Mesendoderm (in vitro differentiated cells): ENCODE measurements around the gene OLFML2A.
A peak's percentile ranks its signal among the peaks of the same experiment; 100 is the strongest.

Experiments
- DNase-seq: peaks from one replicate; pipeline ENCODE4 v3.0.0; 2013
- H2AK5ac ChIP-seq: 2 replicates; pipeline ENCODE4 v1.6.1; 2013; ENCODE audit warnings: low read length, inconsistent platforms
- H2BK120ac ChIP-seq: 2 replicates; pipeline ENCODE4 v1.6.1; 2013; ENCODE audit warnings: low read depth, mild to moderate bottlenecking, low read length, moderate library complexity, mixed read lengths
- H2BK15ac ChIP-seq: replicated peaks from 2 replicates; pipeline ENCODE4 v1.6.1; 2013; ENCODE audit warnings: low read depth, mild to moderate bottlenecking, moderate library complexity
- H2BK5ac ChIP-seq: 2 replicates; pipeline ENCODE4 v1.6.1; 2013; ENCODE audit warnings: low read length, inconsistent platforms
- H3K18ac ChIP-seq: 2 replicates; pipeline ENCODE4 v1.6.1; 2013; ENCODE audit warnings: mild to moderate bottlenecking, low read length, mixed read lengths
- H3K23ac ChIP-seq: one replicate; pipeline ENCODE4 v1.6.1; 2013; ENCODE audit warnings: low read length
- H3K27ac ChIP-seq: 2 replicates; pipeline ENCODE4 v1.5.1; 2013; ENCODE audit warnings: low read depth, mild to moderate bottlenecking, inconsistent platforms, low read length, moderate library complexity
- H3K27me3 ChIP-seq: 2 replicates; pipeline ENCODE4 v1.6.1; 2013; ENCODE audit warnings: low read length, control low read depth, mild to moderate bottlenecking, inconsistent platforms; ENCODE audit not compliant: insufficient read depth, poor library complexity
- H3K36me3 ChIP-seq: 2 replicates; pipeline ENCODE4 v1.6.1; 2013; ENCODE audit warnings: low read length, inconsistent platforms; ENCODE audit not compliant: control insufficient read depth, insufficient read depth
- H3K4ac ChIP-seq: one replicate; pipeline ENCODE4 v1.6.1; 2013; ENCODE audit warnings: low read depth, mild to moderate bottlenecking, low read length, moderate library complexity
- H3K4me1 ChIP-seq: 2 replicates; pipeline ENCODE4 v1.6.1; 2013; ENCODE audit warnings: low read depth, low read length, inconsistent platforms; ENCODE audit not compliant: control insufficient read depth
- H3K4me2 ChIP-seq: 2 replicates; pipeline ENCODE4 v1.6.1; 2013; ENCODE audit warnings: low read length
- H3K4me3 ChIP-seq: 2 replicates; pipeline ENCODE4 v1.5.1; 2013; ENCODE audit warnings: mild to moderate bottlenecking, low read length
- H3K56ac ChIP-seq: one replicate; pipeline ENCODE4 v1.6.1; 2013; ENCODE audit warnings: low read length
- H3K79me1 ChIP-seq: 2 replicates; pipeline ENCODE4 v1.6.1; 2013; ENCODE audit warnings: low read length, inconsistent platforms
- H3K79me2 ChIP-seq: 2 replicates; pipeline ENCODE4 v1.6.1; 2013; ENCODE audit warnings: mild to moderate bottlenecking, low read length; ENCODE audit not compliant: control insufficient read depth, insufficient read depth
- H3K9ac ChIP-seq: 2 replicates; pipeline ENCODE4 v1.6.1; 2013; ENCODE audit warnings: low read length, inconsistent platforms
- H4K5ac ChIP-seq: one replicate; pipeline ENCODE4 v1.6.1; 2013; ENCODE audit warnings: low read length
- H4K8ac ChIP-seq: one replicate; pipeline ENCODE4 v1.6.1; 2013; ENCODE audit warnings: low read depth, mild to moderate bottlenecking, control low read depth, low read length, moderate library complexity
- WGBS: extraction: QIAGEN DNeasy Blood & Tissue Kit; methylation state at CpG from one replicate; pipeline ENCODE4 v1.1.7; 2013; ENCODE audit warnings: low lambda C conversion rate, missing lambda C conversion rate; ENCODE audit not compliant: insufficient coverage; ENCODE audit errors: extremely low coverage; 5-methylcytosine and 5-hydroxymethylcytosine counted together

OLFML2A gene

GRCh38 chr9:124857533-124858162, 80.7 kb downstream of the OLFML2A start:
- H3K36me3 ChIP-seq, result peaks cover 32% of the 10 kb centered on the region
- H3K4me1 ChIP-seq, result peaks cover 4% of the 10 kb centered on the region
- no peak overlapping the region for H2BK120ac ChIP-seq
- H4K8ac ChIP-seq, result no peak overlapping the region
- no peak overlapping the region for H4K5ac ChIP-seq
- no peak overlapping the region for H3K9ac ChIP-seq
- H3K18ac ChIP-seq, result no peak overlapping the region
- no peak for DNase-seq
- no peaks in the 10 kb centered on the region for H3K27me3 ChIP-seq
- H3K56ac ChIP-seq, result no peak overlapping the region
- H2BK15ac ChIP-seq, result no peak overlapping the region
- no peak overlapping the region for H3K27ac ChIP-seq
- H3K4me3 ChIP-seq, result no peak overlapping the region
- H2BK5ac ChIP-seq, result no peak overlapping the region
- H3K79me1 ChIP-seq, result peaks cover 18% of the 10 kb centered on the region
- no CpG with 5 or more reads among the region's 24 CpGs for whole genome bisulfite sequencing
- H3K79me2 ChIP-seq, result peaks cover 34% of the 10 kb centered on the region
- H3K23ac ChIP-seq, result no peak overlapping the region
- H3K4me2 ChIP-seq, result no peak overlapping the region
- no peak overlapping the region for H3K4ac ChIP-seq
- no peak overlapping the region for H2AK5ac ChIP-seq

- no peak overlapping the region for H2BK5ac ChIP-seq
- peak overlapping the region; percentile 50 for H3K56ac ChIP-seq
- H3K36me3 ChIP-seq, result peaks cover 32% of the 10 kb centered on the region
- peaks cover 4% of the 10 kb centered on the region for H3K4me1 ChIP-seq
- no peak overlapping the region for H3K18ac ChIP-seq
- H4K8ac ChIP-seq, result no peak overlapping the region
- no peak overlapping the region for H3K4me2 ChIP-seq
- H3K79me2 ChIP-seq, result peaks cover 34% of the 10 kb centered on the region
- no peak overlapping the region for H3K4me3 ChIP-seq
- no peak overlapping the region for H3K9ac ChIP-seq
- H3K79me1 ChIP-seq, result peaks cover 18% of the 10 kb centered on the region
- H4K5ac ChIP-seq, result no peak overlapping the region
- H3K27ac ChIP-seq, result no peak overlapping the region
- H3K23ac ChIP-seq, result no peak overlapping the region
- WGBS, result no CpG with 5 or more reads among the region's 9 CpGs
- no peaks in the 10 kb centered on the region for H3K27me3 ChIP-seq
- H2AK5ac ChIP-seq, result no peak overlapping the region
- no peak overlapping the region for H3K4ac ChIP-seq
- no peak overlapping the region for H2BK15ac ChIP-seq
- DNase-seq, result no peak
- H2BK120ac ChIP-seq, result no peak overlapping the region
Measured at GRCh38 chr9:124858330-124859046, 81.6 kb downstream of the OLFML2A start.

- no peak overlapping the region for H3K18ac ChIP-seq
- no peak overlapping the region for H2BK120ac ChIP-seq
- no peak overlapping the region for H2BK15ac ChIP-seq
- peaks cover 18% of the 10 kb centered on the region for H3K79me1 ChIP-seq
- no CpG with 5 or more reads among the region's 10 CpGs for WGBS
- H3K4me1 ChIP-seq, result peaks cover 4% of the 10 kb centered on the region
- peak overlapping the region; percentile 99 for H3K4me2 ChIP-seq
- H4K5ac ChIP-seq, result no peak overlapping the region
- no peak overlapping the region for H2AK5ac ChIP-seq
- H3K4ac ChIP-seq, result no peak overlapping the region
- H3K23ac ChIP-seq, result peak overlapping the region; percentile 35
- peaks cover 34% of the 10 kb centered on the region for H3K79me2 ChIP-seq
- no peak for DNase-seq
- no peak overlapping the region for H2BK5ac ChIP-seq
- peak overlapping the region; percentile 98 for H3K9ac ChIP-seq
- peak overlapping the region; percentile 95 for H3K4me3 ChIP-seq
- H3K36me3 ChIP-seq, result peaks cover 32% of the 10 kb centered on the region
- H3K56ac ChIP-seq, result peak overlapping the region; percentile 98
- no peak overlapping the region for H3K27ac ChIP-seq
- no peaks in the 10 kb centered on the region for H3K27me3 ChIP-seq
- no peak overlapping the region for H4K8ac ChIP-seq
Measured at GRCh38 chr9:124859803-124860581, 83.1 kb downstream of the OLFML2A start.

GRCh38 chr9:124860582-124861341, 83.8 kb downstream of the OLFML2A start:
- Histone ChIP-seq H3K27me3 (no peaks in the 10 kb centered on the region), H3K79me1 (peaks cover 18% of the 10 kb centered on the region), H2BK120ac (no peak overlapping the region), H2BK15ac (no peak overlapping the region), H3K36me3 (peaks cover 32% of the 10 kb centered on the region), H3K9ac (peak overlapping the region; percentile 98), H3K4me2 (peak overlapping the region; percentile 99), H3K27ac (no peak overlapping the region), H4K8ac (no peak overlapping the region), H3K79me2 (peaks cover 34% of the 10 kb centered on the region), H2BK5ac (peak overlapping the region; percentile 11), H3K4ac (peak overlapping the region; percentile 93), H2AK5ac (peak overlapping the region; percentile 8), H3K56ac (peak overlapping the region; percentile 98), H4K5ac (no peak overlapping the region), H3K4me3 (peak overlapping the region; percentile 95), H3K18ac (no peak overlapping the region), H3K4me1 (peaks cover 4% of the 10 kb centered on the region), H3K23ac (peak overlapping the region; percentile 32)
- no CpG with 5 or more reads among the region's 12 CpGs for WGBS
- no peak for DNase-seq

GRCh38 chr9:124861342-124862229, 84.7 kb downstream of the OLFML2A start, which contains the start of the genes ARPC5L and RPL35:
ARPC5L (plus strand) TSS chr9:124862130; CDS start chr9:124869291, 7,161 bp downstream.
RPL35 (minus strand) TSS chr9:124861957; CDS start chr9:124861912, 45 bp downstream.
- H4K8ac ChIP-seq, result no peak within 1 kb of the TSS
- DNase-seq, result peak; percentile 96
- peak within 1 kb of the TSS; percentile 69 for H3K18ac ChIP-seq
- peaks cover 34% of the 10 kb centered on the region for H3K79me2 ChIP-seq
- peak within 1 kb of the TSS; percentile 95 for H3K4me3 ChIP-seq
- H2BK120ac ChIP-seq, result peak within 1 kb of the TSS; percentile 55
- peak within 1 kb of the TSS; percentile 8 for H2AK5ac ChIP-seq
- peak within 1 kb of the TSS; percentile 93 for H3K4ac ChIP-seq
- peak within 1 kb of the TSS; percentile 99 for H2BK5ac ChIP-seq
- H3K9ac ChIP-seq, result peak within 1 kb of the TSS; percentile 98
- peaks cover 4% of the 10 kb centered on the region for H3K4me1 ChIP-seq
- peaks cover 18% of the 10 kb centered on the region for H3K79me1 ChIP-seq
- peak within 1 kb of the TSS; percentile 99 for H3K56ac ChIP-seq
- H3K4me2 ChIP-seq, result peak within 1 kb of the TSS; percentile 99
- H3K27me3 ChIP-seq, result no peaks in the 10 kb centered on the region
- H4K5ac ChIP-seq, result no peak within 1 kb of the TSS
- peaks cover 32% of the 10 kb centered on the region for H3K36me3 ChIP-seq
- no peak within 1 kb of the TSS for H2BK15ac ChIP-seq
- H3K23ac ChIP-seq, result peak within 1 kb of the TSS; percentile 97
- WGBS, result no CpG with 5 or more reads among the region's 92 CpGs
- peak within 1 kb of the TSS; percentile 88 for H3K27ac ChIP-seq
